Fibroblast of lung (primary cell): ENCODE results near the gene CRKL. TPM values are rescaled to one million over a fixed set of nuclear protein-coding genes. Genes with fewer than 3 reads are reported as not detected.
A peak's percentile ranks its signal among the peaks of the same experiment; 100 is the strongest.

Experiments used
- DNase-seq, 2 donors: peaks; one replicate each; pipeline versions ENCODE4 v3.0.0 to v3.0.0-alpha.2; 2010; ENCODE audit warnings: low read depth in 2 of 2
- H2AFZ ChIP-seq: 2 replicates; pipeline ENCODE4 v1.5.1; 2012; ENCODE audit warnings: low read length, control low read depth, inconsistent platforms
- H3K27ac ChIP-seq: 2 replicates; pipeline ENCODE4 v1.5.1; 2011; ENCODE audit warnings: low read length, control low read depth; ENCODE audit not compliant: insufficient read depth
- H3K27me3 ChIP-seq: 2 replicates; pipeline ENCODE4 v1.5.1; 2011; ENCODE audit warnings: mild to moderate bottlenecking, low read length; ENCODE audit not compliant: control insufficient read depth, insufficient read depth
- H3K36me3 ChIP-seq: 2 replicates; pipeline ENCODE4 v1.5.1; 2011; ENCODE audit warnings: low read length; ENCODE audit not compliant: control insufficient read depth, insufficient read depth
- H3K4me1 ChIP-seq: 2 replicates; pipeline ENCODE4 v1.5.1; 2011; ENCODE audit warnings: low read length; ENCODE audit not compliant: control insufficient read depth, insufficient read depth; ENCODE audit errors: extremely low read depth
- H3K4me2 ChIP-seq: 2 replicates; pipeline ENCODE4 v1.5.1; 2011; ENCODE audit warnings: low read length, control low read depth; ENCODE audit not compliant: insufficient read depth; ENCODE audit errors: extremely low read depth
- H3K4me3 ChIP-seq, 4 experiments: fragments of 200-600 bp in 1 of 4; sonication (generic) in 1 of 4; replicated peaks in 1 of 4; 2 replicates each; pipeline ENCODE4 v1.5.1; 2011 to 2016; ENCODE audit warnings: low read length in 4 of 4, low read depth in 3 of 4, mild to moderate bottlenecking in 3 of 4, control low read depth in 2 of 4, inconsistent platforms in 1 of 4, mixed read lengths in 1 of 4; ENCODE audit not compliant: insufficient read depth in 1 of 4; ENCODE audit errors: control extremely low read depth in 1 of 4
- H3K79me2 ChIP-seq: 2 replicates; pipeline ENCODE4 v1.5.1; 2012; ENCODE audit warnings: mild to moderate bottlenecking, low read length, inconsistent platforms; ENCODE audit not compliant: control insufficient read depth, insufficient read depth
- H3K9ac ChIP-seq: 2 replicates; pipeline ENCODE4 v1.5.1; 2011; ENCODE audit warnings: mild to moderate bottlenecking, low read length, control low read depth; ENCODE audit not compliant: insufficient read depth
- H3K9me3 ChIP-seq: 2 replicates; pipeline ENCODE4 v1.5.1; 2012; ENCODE audit warnings: low read depth, low read length; ENCODE audit not compliant: control insufficient read depth, insufficient read depth
- H4K20me1 ChIP-seq: 2 replicates; pipeline ENCODE4 v1.5.1; 2011; ENCODE audit warnings: low read length; ENCODE audit not compliant: control insufficient read depth, insufficient read depth; ENCODE audit errors: extremely low read depth
- CTCF ChIP-seq, 2 donors: IDR thresholded peaks in 1 of 2; conservative IDR thresholded peaks in 1 of 2; 1 replicate in 1 of 2; 2 replicates in 1 of 2; pipeline ENCODE4 v1.5.1; 2011 to 2012; ENCODE audit warnings: low read length in 2 of 2, control low read depth in 1 of 2, inconsistent platforms in 1 of 2, low read depth in 1 of 2, mild to moderate bottlenecking in 1 of 2
- EZH2 ChIP-seq: IDR thresholded peaks from 2 replicates; pipeline ENCODE4 v1.5.1; 2012; ENCODE audit warnings: low read length, control low read depth, mild to moderate bottlenecking; ENCODE audit errors: missing control alignments
- polyA plus RNA-seq, 2 donors: library from polyadenylated mRNA; depleted of rRNA in 1 of 2; stranded (reverse) in 1 of 2; unstranded in 1 of 2; fragments of >200 nt; gene quantifications; 2 replicates each; pipeline ENCODE4 v1.2.1, GENCODE V29; 2011 to 2012; ENCODE audit warnings: missing spikeins in 1 of 2
- total RNA-seq: library from RNA; depleted of rRNA; stranded (reverse); fragments of >200 nt; gene quantifications from 2 replicates; pipeline ENCODE4 v1.2.1, GENCODE V29; 2014

CRKL gene
- total and polyA plus RNA-seq, 2 donors (not counting 1 experiment from before 2014, with no cell fraction given), result 23.8 to 45.1 TPM

GRCh38 chr22:20964090-20964798, 47.0 kb downstream of the CRKL start:
- Histone ChIP-seq H2AFZ (no peak overlapping the region), H3K4me3 (peak overlapping the region in 2 of 4 experiments; percentile 22 to 40)
- DNase-seq, result no peak

GRCh38 chr22:20964799-20965103, 47.5 kb downstream of the CRKL start:
- peak overlapping the region; percentile 68 for H3K4me2 ChIP-seq
- no peaks in the 10 kb centered on the region for H3K79me2 ChIP-seq
- no peaks in the 10 kb centered on the region for H3K9me3 ChIP-seq
- no peak overlapping the region for H3K9ac ChIP-seq
- H3K27me3 ChIP-seq, result peaks cover 5% of the 10 kb centered on the region
- TF ChIP-seq EZH2 (no peak), CTCF (conservative IDR thresholded peaks at IDR 0.05 in 1 of 2, IDR thresholded peaks at IDR 0.05 in 1 of 2; ENCODE audit: low read depth in 1 of 2, low read length in 2 of 2) (no peak)
- H3K4me1 ChIP-seq, result no peaks in the 10 kb centered on the region
- no peaks in the 10 kb centered on the region for H4K20me1 ChIP-seq
- no peak overlapping the region for H2AFZ ChIP-seq
- H3K36me3 ChIP-seq, result no peaks in the 10 kb centered on the region
- DNase-seq, result no peak
- no peak overlapping the region for H3K27ac ChIP-seq
- H3K4me3 ChIP-seq, result peak overlapping the region in 2 of 4 experiments; percentile 22 to 40

More at GRCh38 chr22:20964090-20964798, 47.0 kb downstream of the CRKL start:
- TF ChIP-seq EZH2 (peak; percentile 68), CTCF (conservative IDR thresholded peaks at IDR 0.05 in 1 of 2, IDR thresholded peaks at IDR 0.05 in 1 of 2; ENCODE audit: low read depth in 1 of 2, low read length in 2 of 2) (no peak)
- Histone ChIP-seq H3K27ac (no peak overlapping the region), H3K9ac (no peak overlapping the region), H3K36me3 (no peaks in the 10 kb centered on the region), H4K20me1 (no peaks in the 10 kb centered on the region), H3K4me1 (no peaks in the 10 kb centered on the region), H3K27me3 (peaks cover 5% of the 10 kb centered on the region), H3K79me2 (no peaks in the 10 kb centered on the region), H3K4me2 (peak overlapping the region; percentile 68), H3K9me3 (no peaks in the 10 kb centered on the region)

GRCh38 chr22:20965104-20965887, 48.1 kb downstream of the CRKL start:
- H2AFZ ChIP-seq, result no peak overlapping the region
- TF ChIP-seq EZH2 (peak; percentile 97), CTCF (conservative IDR thresholded peaks at IDR 0.05 in 1 of 2, IDR thresholded peaks at IDR 0.05 in 1 of 2; ENCODE audit: low read depth in 1 of 2, low read length in 2 of 2) (no peak)

More at GRCh38 chr22:20965104-20965887, 48.1 kb downstream of the CRKL start:
- no peaks in the 10 kb centered on the region for H3K4me1 ChIP-seq
- no peak overlapping the region for H3K4me2 ChIP-seq
- DNase-seq, result no peak
- no peaks in the 10 kb centered on the region for H3K9me3 ChIP-seq
- H3K27me3 ChIP-seq, result peaks cover 5% of the 10 kb centered on the region
- H3K79me2 ChIP-seq, result no peaks in the 10 kb centered on the region
- no peak overlapping the region for H3K9ac ChIP-seq
- H4K20me1 ChIP-seq, result no peaks in the 10 kb centered on the region
- no peak overlapping the region for H3K27ac ChIP-seq
- H3K36me3 ChIP-seq, result no peaks in the 10 kb centered on the region
- H3K4me3 ChIP-seq, result peak overlapping the region in 1 of 4 experiments; percentile 48
